Suprapubic skin (tissue), 4 donors: ENCODE data around the gene OSBPL6. TPM values are rescaled to one million over a fixed set of nuclear protein-coding genes. Genes with fewer than 3 reads are reported as not detected.
"Not testable (repeated sequence)": the region's sequence is repeated elsewhere in the genome, so short reads cannot be mapped to it uniquely, and the experiment has no call there.

Experiments
- DNase-seq, 2 donors: peaks; one replicate each; pipeline ENCODE4 v3.0.0-alpha.2; 2019; ENCODE audit warnings: low spot score in 2 of 2
- H3K27ac ChIP-seq: fragments of 200-600 bp; sonication (generic); one replicate; pipeline ENCODE4 v1.5.1; 2019
- H3K27me3 ChIP-seq: fragments of 200-600 bp; sonication (generic); one replicate; pipeline ENCODE4 v1.5.1; 2019
- H3K36me3 ChIP-seq: fragments of 200-600 bp; sonication (generic); one replicate; pipeline ENCODE4 v1.5.1; 2019
- H3K4me1 ChIP-seq: fragments of 200-600 bp; sonication (generic); one replicate; pipeline ENCODE4 v1.5.1; 2019
- H3K4me3 ChIP-seq: fragments of 200-600 bp; sonication (generic); one replicate; pipeline ENCODE4 v1.5.1; 2019; ENCODE audit warnings: mild to moderate bottlenecking
- H3K9me3 ChIP-seq: fragments of 200-600 bp; sonication (generic); one replicate; pipeline ENCODE4 v1.5.1; 2019
- CTCF ChIP-seq, 2 donors: fragments of 200-600 bp in 1 of 2; fragments of 450-650 bp in 1 of 2; sonication (generic) in 1 of 2; IDR thresholded peaks; one replicate each; pipeline ENCODE4 v1.5.1; 2016 to 2019; ENCODE audit warnings: antibody characterized with exemption in 2 of 2, mild to moderate bottlenecking in 1 of 2, moderate library complexity in 1 of 2
- EP300 ChIP-seq: sonication (generic); formaldehyde crosslinking; IDR thresholded peaks from one replicate; pipeline ENCODE4 v1.6.1; 2017; ENCODE audit warnings: antibody characterized with exemption
- POLR2A ChIP-seq, 2 donors: fragments of 450-650 bp; IDR thresholded peaks; one replicate each; pipeline ENCODE4 v1.6.1; 2017; ENCODE audit warnings: antibody characterized with exemption in 2 of 2, mild to moderate bottlenecking in 2 of 2, moderate library complexity in 2 of 2
- POLR2AphosphoS5 ChIP-seq, 3 donors: sonication (generic); formaldehyde crosslinking; IDR thresholded peaks; one replicate each; pipeline ENCODE4 v1.6.1; 2017; ENCODE audit warnings: antibody characterized with exemption in 3 of 3
- WGBS: methylation state at CpG from one replicate; pipeline ENCODE4 v1.1.5; 2018; 5-methylcytosine and 5-hydroxymethylcytosine counted together
- total RNA-seq, 4 donors: library from RNA; depleted of rRNA; stranded (reverse); fragments of >200 nt; gene quantifications; one replicate each; pipeline ENCODE4 v1.1.0, GENCODE V29; 2016

Gene OSBPL6
- total RNA-seq, result 10 to 100 TPM; 19.5 to 30.9 (median 23.9) TPM

- WGBS, result 0% methylated on average over 13 of the region's 90 CpGs
- Histone ChIP-seq H3K4me3 (peak within 1 kb of the TSS; percentile 94), H3K27me3 (no peaks in the 10 kb centered on the region), H3K9me3 (no peaks in the 10 kb centered on the region), H3K36me3 (no peaks in the 10 kb centered on the region), H3K4me1 (peaks cover 16% of the 10 kb centered on the region), H3K27ac (peak within 1 kb of the TSS; percentile 96)
- peak; percentile 83 to 84 for DNase-seq
- TF ChIP-seq POLR2A (IDR thresholded peaks at IDR 0.05), result peak in 1 of 2 donors; percentile 35
- TF ChIP-seq EP300, result no peak
- TF ChIP-seq CTCF (IDR thresholded peaks at IDR 0.05), result peak in 1 of 2 donors; percentile 57
These were observed at the start of gene OSBPL6 for GRCh38 chr2:178193823-178194599. Gene OSBPL6, plus strand, starts transcription at chr2:178194512. Its CDS starts 111,673 bp downstream, at chr2:178306185.

GRCh38 chr2:178152033-178152432, 42.3 kb upstream of the OSBPL6 start:
- H3K9me3 ChIP-seq, result no peaks in the 10 kb centered on the region
- H3K4me3 ChIP-seq, result no peak overlapping the region
- H3K27me3 ChIP-seq, result peaks cover 4% of the 10 kb centered on the region
- WGBS, result 37% methylated on average over 3 of the region's 3 CpGs
- TF ChIP-seq CTCF (IDR thresholded peaks at IDR 0.05) (no peak), POLR2A (IDR thresholded peaks at IDR 0.05) (no peak), POLR2AphosphoS5 (IDR thresholded peaks at IDR 0.05) (no peak), EP300 (no peak)
- H3K36me3 ChIP-seq, result no peaks in the 10 kb centered on the region
- DNase-seq, result no peak
- no peaks in the 10 kb centered on the region for H3K4me1 ChIP-seq
- H3K27ac ChIP-seq, result no peak overlapping the region

- H3K27ac ChIP-seq, result no peak overlapping the region
- DNase-seq, result no peak
- 78% methylated on average over 4 of the region's 4 CpGs for WGBS
- TF ChIP-seq POLR2AphosphoS5 (IDR thresholded peaks at IDR 0.05) (no peak), POLR2A (IDR thresholded peaks at IDR 0.05) (no peak), CTCF (IDR thresholded peaks at IDR 0.05) (no peak), EP300 (no peak)
- H3K4me1 ChIP-seq, result no peaks in the 10 kb centered on the region
- peaks cover 4% of the 10 kb centered on the region for H3K27me3 ChIP-seq
- no peaks in the 10 kb centered on the region for H3K9me3 ChIP-seq
- H3K4me3 ChIP-seq, result no peak overlapping the region
- no peaks in the 10 kb centered on the region for H3K36me3 ChIP-seq
These were observed 41.8 kb upstream of the OSBPL6 start for GRCh38 chr2:178152542-178152941.

- H3K27me3 ChIP-seq, result peaks cover 4% of the 10 kb centered on the region
- H3K27ac ChIP-seq, result no peak overlapping the region
- 83% methylated on average over 1 of the region's 1 CpG for WGBS
- DNase-seq, result no peak
- TF ChIP-seq POLR2AphosphoS5 (IDR thresholded peaks at IDR 0.05), result no peak
- TF ChIP-seq CTCF (IDR thresholded peaks at IDR 0.05), result no peak
- TF ChIP-seq EP300, result no peak
- TF ChIP-seq POLR2A (IDR thresholded peaks at IDR 0.05), result no peak
- no peak overlapping the region for H3K4me3 ChIP-seq
- H3K9me3 ChIP-seq, result no peaks in the 10 kb centered on the region
- no peaks in the 10 kb centered on the region for H3K36me3 ChIP-seq
- H3K4me1 ChIP-seq, result no peaks in the 10 kb centered on the region
These were observed 41.3 kb upstream of the OSBPL6 start for GRCh38 chr2:178152977-178153376.

- 54% methylated on average over 1 of the region's 1 CpG for WGBS
- H3K9me3 ChIP-seq, H3K4me1 ChIP-seq, H3K27ac ChIP-seq, H3K27me3 ChIP-seq, H3K4me3 ChIP-seq, H3K36me3 ChIP-seq, DNase-seq: not testable (repeated sequence)
These were observed 40.4 kb upstream of the OSBPL6 start for GRCh38 chr2:178153878-178154277.
